Mesendoderm (in vitro differentiated cells): ENCODE data around the gene CANT1.
A peak's percentile ranks its signal among the peaks of the same experiment; 100 is the strongest.

Source experiments
- DNase-seq: peaks from one replicate; pipeline ENCODE4 v3.0.0; 2013
- H2AK5ac ChIP-seq: 2 replicates; pipeline ENCODE4 v1.6.1; 2013; ENCODE audit warnings: low read length, inconsistent platforms
- H2BK120ac ChIP-seq: 2 replicates; pipeline ENCODE4 v1.6.1; 2013; ENCODE audit warnings: low read depth, mild to moderate bottlenecking, low read length, moderate library complexity, mixed read lengths
- H2BK15ac ChIP-seq: replicated peaks from 2 replicates; pipeline ENCODE4 v1.6.1; 2013; ENCODE audit warnings: low read depth, mild to moderate bottlenecking, moderate library complexity
- H2BK5ac ChIP-seq: 2 replicates; pipeline ENCODE4 v1.6.1; 2013; ENCODE audit warnings: low read length, inconsistent platforms
- H3K18ac ChIP-seq: 2 replicates; pipeline ENCODE4 v1.6.1; 2013; ENCODE audit warnings: mild to moderate bottlenecking, low read length, mixed read lengths
- H3K23ac ChIP-seq: one replicate; pipeline ENCODE4 v1.6.1; 2013; ENCODE audit warnings: low read length
- H3K27ac ChIP-seq: 2 replicates; pipeline ENCODE4 v1.5.1; 2013; ENCODE audit warnings: low read depth, mild to moderate bottlenecking, inconsistent platforms, low read length, moderate library complexity
- H3K27me3 ChIP-seq: 2 replicates; pipeline ENCODE4 v1.6.1; 2013; ENCODE audit warnings: low read length, control low read depth, mild to moderate bottlenecking, inconsistent platforms; ENCODE audit not compliant: insufficient read depth, poor library complexity
- H3K36me3 ChIP-seq: 2 replicates; pipeline ENCODE4 v1.6.1; 2013; ENCODE audit warnings: low read length, inconsistent platforms; ENCODE audit not compliant: control insufficient read depth, insufficient read depth
- H3K4ac ChIP-seq: one replicate; pipeline ENCODE4 v1.6.1; 2013; ENCODE audit warnings: low read depth, mild to moderate bottlenecking, low read length, moderate library complexity
- H3K4me1 ChIP-seq: 2 replicates; pipeline ENCODE4 v1.6.1; 2013; ENCODE audit warnings: low read depth, low read length, inconsistent platforms; ENCODE audit not compliant: control insufficient read depth
- H3K4me2 ChIP-seq: 2 replicates; pipeline ENCODE4 v1.6.1; 2013; ENCODE audit warnings: low read length
- H3K4me3 ChIP-seq: 2 replicates; pipeline ENCODE4 v1.5.1; 2013; ENCODE audit warnings: mild to moderate bottlenecking, low read length
- H3K56ac ChIP-seq: one replicate; pipeline ENCODE4 v1.6.1; 2013; ENCODE audit warnings: low read length
- H3K79me1 ChIP-seq: 2 replicates; pipeline ENCODE4 v1.6.1; 2013; ENCODE audit warnings: low read length, inconsistent platforms
- H3K79me2 ChIP-seq: 2 replicates; pipeline ENCODE4 v1.6.1; 2013; ENCODE audit warnings: mild to moderate bottlenecking, low read length; ENCODE audit not compliant: control insufficient read depth, insufficient read depth
- H3K9ac ChIP-seq: 2 replicates; pipeline ENCODE4 v1.6.1; 2013; ENCODE audit warnings: low read length, inconsistent platforms
- H4K5ac ChIP-seq: one replicate; pipeline ENCODE4 v1.6.1; 2013; ENCODE audit warnings: low read length
- H4K8ac ChIP-seq: one replicate; pipeline ENCODE4 v1.6.1; 2013; ENCODE audit warnings: low read depth, mild to moderate bottlenecking, control low read depth, low read length, moderate library complexity
- WGBS: extraction: QIAGEN DNeasy Blood & Tissue Kit; methylation state at CpG from one replicate; pipeline ENCODE4 v1.1.7; 2013; ENCODE audit warnings: low lambda C conversion rate, missing lambda C conversion rate; ENCODE audit not compliant: insufficient coverage; ENCODE audit errors: extremely low coverage; 5-methylcytosine and 5-hydroxymethylcytosine counted together

The CANT1 gene

GRCh38 chr17:79047923-79048825, 38.6 kb upstream of the CANT1 start:
- Histone ChIP-seq H2BK120ac (no peak overlapping the region), H3K56ac (no peak overlapping the region), H3K4ac (no peak overlapping the region), H2BK5ac (no peak overlapping the region), H2BK15ac (no peak overlapping the region), H3K79me2 (no peaks in the 10 kb centered on the region), H2AK5ac (no peak overlapping the region), H3K23ac (no peak overlapping the region), H3K27me3 (no peaks in the 10 kb centered on the region), H3K79me1 (no peaks in the 10 kb centered on the region), H3K4me3 (no peak overlapping the region), H3K18ac (no peak overlapping the region), H3K9ac (no peak overlapping the region), H4K8ac (no peak overlapping the region), H3K4me1 (no peaks in the 10 kb centered on the region), H3K36me3 (no peaks in the 10 kb centered on the region), H4K5ac (no peak overlapping the region), H3K4me2 (no peak overlapping the region), H3K27ac (no peak overlapping the region)
- no CpG with 5 or more reads among the region's 41 CpGs for WGBS
- no peak for DNase-seq

GRCh38 chr17:79047291-79047920, 37.8 kb upstream of the CANT1 start:
- no peak overlapping the region for H3K4me3 ChIP-seq
- H4K5ac ChIP-seq = no peak overlapping the region
- no peak overlapping the region for H3K4ac ChIP-seq
- H3K4me2 ChIP-seq = no peak overlapping the region
- no peak overlapping the region for H2BK120ac ChIP-seq
- H2BK5ac ChIP-seq = no peak overlapping the region
- H3K9ac ChIP-seq = no peak overlapping the region
- H2AK5ac ChIP-seq = no peak overlapping the region
- H3K4me1 ChIP-seq = no peaks in the 10 kb centered on the region
- H3K36me3 ChIP-seq = no peaks in the 10 kb centered on the region
- no CpG with 5 or more reads among the region's 30 CpGs for WGBS
- H3K79me2 ChIP-seq = no peaks in the 10 kb centered on the region
- no peak overlapping the region for H3K56ac ChIP-seq
- no peak overlapping the region for H2BK15ac ChIP-seq
- H3K27me3 ChIP-seq = no peaks in the 10 kb centered on the region
- no peak for DNase-seq
- no peak overlapping the region for H3K23ac ChIP-seq
- H3K27ac ChIP-seq = no peak overlapping the region
- no peak overlapping the region for H4K8ac ChIP-seq
- H3K18ac ChIP-seq = no peak overlapping the region
- H3K79me1 ChIP-seq = no peaks in the 10 kb centered on the region

- H3K9ac ChIP-seq = no peak overlapping the region
- H3K4me3 ChIP-seq = no peak overlapping the region
- no peak for DNase-seq
- no peak overlapping the region for H3K56ac ChIP-seq
- H3K27me3 ChIP-seq = no peaks in the 10 kb centered on the region
- H3K4me2 ChIP-seq = no peak overlapping the region
- H2BK5ac ChIP-seq = no peak overlapping the region
- H3K79me2 ChIP-seq = no peaks in the 10 kb centered on the region
- no peaks in the 10 kb centered on the region for H3K36me3 ChIP-seq
- no peak overlapping the region for H4K8ac ChIP-seq
- no peak overlapping the region for H3K4ac ChIP-seq
- H3K79me1 ChIP-seq = no peaks in the 10 kb centered on the region
- H3K23ac ChIP-seq = no peak overlapping the region
- H2AK5ac ChIP-seq = no peak overlapping the region
- H3K27ac ChIP-seq = no peak overlapping the region
- H3K18ac ChIP-seq = no peak overlapping the region
- H4K5ac ChIP-seq = no peak overlapping the region
- WGBS = no CpG with 5 or more reads among the region's 15 CpGs
- H2BK120ac ChIP-seq = no peak overlapping the region
- H3K4me1 ChIP-seq = no peaks in the 10 kb centered on the region
- H2BK15ac ChIP-seq = no peak overlapping the region
These were observed 37.3 kb upstream of the CANT1 start for GRCh38 chr17:79046916-79047280.

- Histone ChIP-seq H3K4ac (no peak overlapping the region), H2BK5ac (no peak overlapping the region), H2BK120ac (no peak overlapping the region)
These were observed 36.8 kb upstream of the CANT1 start for GRCh38 chr17:79046197-79046915.

GRCh38 chr17:79045842-79046196, 36.3 kb upstream of the CANT1 start:
- DNase-seq = peak; percentile 74
- H3K36me3 ChIP-seq = no peaks in the 10 kb centered on the region
- no peak overlapping the region for H3K23ac ChIP-seq
- H3K79me1 ChIP-seq = no peaks in the 10 kb centered on the region
- H3K9ac ChIP-seq = no peak overlapping the region
- no CpG with 5 or more reads among the region's 11 CpGs for WGBS
- no peaks in the 10 kb centered on the region for H3K4me1 ChIP-seq
- H3K18ac ChIP-seq = no peak overlapping the region
- no peak overlapping the region for H2BK120ac ChIP-seq
- H3K27me3 ChIP-seq = no peaks in the 10 kb centered on the region
- no peak overlapping the region for H3K4me3 ChIP-seq
- no peak overlapping the region for H3K27ac ChIP-seq
- no peaks in the 10 kb centered on the region for H3K79me2 ChIP-seq
- H3K4me2 ChIP-seq = no peak overlapping the region
- no peak overlapping the region for H4K5ac ChIP-seq
- no peak overlapping the region for H2BK15ac ChIP-seq
- no peak overlapping the region for H3K4ac ChIP-seq
- no peak overlapping the region for H2BK5ac ChIP-seq
- H2AK5ac ChIP-seq = no peak overlapping the region
- H4K8ac ChIP-seq = no peak overlapping the region
- no peak overlapping the region for H3K56ac ChIP-seq

More at GRCh38 chr17:79046197-79046915, 36.8 kb upstream of the CANT1 start:
- H3K27ac ChIP-seq = no peak overlapping the region
- H3K56ac ChIP-seq = no peak overlapping the region
- H3K27me3 ChIP-seq = no peaks in the 10 kb centered on the region
- H3K23ac ChIP-seq = no peak overlapping the region
- no peak overlapping the region for H3K9ac ChIP-seq
- no peaks in the 10 kb centered on the region for H3K79me1 ChIP-seq
- H4K8ac ChIP-seq = no peak overlapping the region
- H3K79me2 ChIP-seq = no peaks in the 10 kb centered on the region
- H3K4me2 ChIP-seq = no peak overlapping the region
- H2BK15ac ChIP-seq = no peak overlapping the region
- WGBS = no CpG with 5 or more reads among the region's 25 CpGs
- no peak for DNase-seq
- no peak overlapping the region for H2AK5ac ChIP-seq
- H3K18ac ChIP-seq = no peak overlapping the region
- no peak overlapping the region for H3K4me3 ChIP-seq
- H3K36me3 ChIP-seq = no peaks in the 10 kb centered on the region
- H4K5ac ChIP-seq = no peak overlapping the region
- no peaks in the 10 kb centered on the region for H3K4me1 ChIP-seq
